Measurements from ENCODE around the gene MRPL27.

GRCh38 chr17:50358177-50358576 lies 14.8 kb downstream of the MRPL27 start:
- TF ChIP-seq EZH2 (IDR thresholded peaks at IDR 0.05; ENCODE audit: borderline replicate concordance, insufficient read depth, low read length, poor library complexity, severe bottlenecking) (no peak), POLR2AphosphoS5 (IDR thresholded peaks at IDR 0.05) (no peak)
